K562 (cell line): ENCODE measurements around the gene PLD1. TPM values are rescaled to one million over a fixed set of nuclear protein-coding genes. Genes with fewer than 3 reads are reported as not detected.

Experiments used
- ATF1 ChIP-seq, 2 experiments: fragments of 450-650 bp in 1 of 2; IDR thresholded peaks; 2 replicates each; pipeline ENCODE4 v1.6.1; 2016; ENCODE audit warnings: missing compliant biosample characterization in 1 of 2, missing genetic modification characterization in 1 of 2
- BHLHE40 ChIP-seq: IDR thresholded peaks from 2 replicates; pipeline ENCODE4 v1.6.1; 2011; ENCODE audit warnings: low read length, improper control_type of control experiment
- BRF2 ChIP-seq: IDR thresholded peaks from 3 replicates; pipeline ENCODE4 v1.6.1; 2011; ENCODE audit warnings: borderline replicate concordance, mild to moderate bottlenecking; ENCODE audit not compliant: insufficient read length, insufficient read depth
- C11orf30 ChIP-seq: fragments of 450-650 bp; IDR thresholded peaks from 2 replicates; pipeline ENCODE4 v1.6.1; 2016; ENCODE audit warnings: low read depth, mild to moderate bottlenecking
- CEBPG ChIP-seq, 3 experiments: fragments of 200-800 bp in 1 of 3; sonication (Bioruptor generic) in 1 of 3; sonication (generic) in 1 of 3; formaldehyde crosslinking in 1 of 3; IDR thresholded peaks in 2 of 3; conservative IDR thresholded peaks in 1 of 3; 2 replicates each; pipeline versions ENCODE4 v1.6.1 to v1.8.0; 2016 to 2022; ENCODE audit warnings: missing compliant biosample characterization in 2 of 3, missing genetic modification characterization in 2 of 3, mild to moderate bottlenecking in 1 of 3, missing genetic modification reagents in 1 of 3
- CHD1 ChIP-seq: fragments of 200-600 bp; sonication (generic); IDR thresholded peaks from one replicate; pipeline ENCODE4 v1.6.1; 2012; ENCODE audit warnings: mild to moderate bottlenecking, moderate library complexity, low read length, inconsistent platforms
- COPS2 ChIP-seq: fragments of 450-650 bp; conservative IDR thresholded peaks from 2 replicates; pipeline ENCODE4 v1.6.1; 2016; ENCODE audit warnings: mild to moderate bottlenecking, moderate library complexity
- EP300 ChIP-seq: IDR thresholded peaks from 2 replicates; pipeline ENCODE4 v1.6.1; 2012; ENCODE audit warnings: low read length, improper control_type of control experiment
- HDGF ChIP-seq: fragments of 450-650 bp; IDR thresholded peaks from 2 replicates; pipeline ENCODE4 v1.6.1; 2016
- MEIS2 ChIP-seq: fragments of 450-650 bp; IDR thresholded peaks from 2 replicates; pipeline ENCODE4 v1.6.1; 2014; ENCODE audit warnings: mild to moderate bottlenecking; ENCODE audit not compliant: partially characterized antibody
- MYBL2 ChIP-seq, 2 experiments: fragments of 450-650 bp in 1 of 2; sonication (generic) in 1 of 2; formaldehyde crosslinking in 1 of 2; IDR thresholded peaks; 2 replicates each; pipeline versions ENCODE4 v1.6.1 to v1.8.1; 2017 to 2022; ENCODE audit warnings: borderline replicate concordance in 1 of 2, inconsistent platforms in 1 of 2, low read depth in 1 of 2, mild to moderate bottlenecking in 1 of 2, missing genetic modification reagents in 1 of 2, moderate library complexity in 1 of 2
- MYC ChIP-seq, 2 experiments: fragments of 250-450 bp in 1 of 2; sonication (Bioruptor Pico) in 1 of 2; IDR thresholded peaks; 2 replicates each; pipeline versions ENCODE4 v1.5.1 to v1.6.1; 2012 to 2021; ENCODE audit warnings: low read depth in 2 of 2, borderline replicate concordance in 1 of 2, improper control_type of control experiment in 1 of 2, low read length in 1 of 2, mild to moderate bottlenecking in 1 of 2, moderate library complexity in 1 of 2
- NELFE ChIP-seq: IDR thresholded peaks from 2 replicates; pipeline ENCODE4 v1.6.1; 2011; ENCODE audit warnings: mild to moderate bottlenecking; ENCODE audit not compliant: insufficient read depth, insufficient read length
- NR3C1 ChIP-seq: sonication (generic); formaldehyde crosslinking; IDR thresholded peaks from 2 replicates; pipeline ENCODE4 v1.8.1; 2022; ENCODE audit warnings: missing genetic modification reagents
- POLR2B ChIP-seq: fragments of 450-650 bp; IDR thresholded peaks from 2 replicates; pipeline ENCODE4 v1.6.1; 2018; ENCODE audit warnings: low read depth; ENCODE audit not compliant: partially characterized antibody
- SMAD2 ChIP-seq: fragments of 150-350 bp; IDR thresholded peaks from 2 replicates; pipeline ENCODE4 v1.6.1; 2014; ENCODE audit warnings: low read depth, mild to moderate bottlenecking, low read length
- SREBF2 ChIP-seq: sonication (generic); formaldehyde crosslinking; IDR thresholded peaks from 2 replicates; pipeline ENCODE4 v1.4.0; 2020; ENCODE audit warnings: mild to moderate bottlenecking, missing genetic modification reagents
- TCFL5 ChIP-seq: fragments of 250-450 bp; sonication (Bioruptor Pico); conservative IDR thresholded peaks from 2 replicates; pipeline ENCODE4 v1.6.1; 2021; ENCODE audit warnings: mild to moderate bottlenecking, moderate library complexity, matching md5 sums
- THAP12 ChIP-seq: fragments of 250-450 bp; sonication (Bioruptor Pico); IDR thresholded peaks from 2 replicates; pipeline ENCODE4 v1.9.0; 2021; ENCODE audit warnings: mild to moderate bottlenecking, inconsistent platforms
- THRA ChIP-seq: fragments of 450-650 bp; IDR thresholded peaks from 2 replicates; pipeline ENCODE4 v1.6.1; 2017; ENCODE audit warnings: mild to moderate bottlenecking, moderate library complexity
- ZBED1 ChIP-seq: IDR thresholded peaks from 2 replicates; pipeline ENCODE4 v1.6.1; 2014
- ZNF280B ChIP-seq: fragments of 250-450 bp; sonication (Bioruptor Pico); IDR thresholded peaks from 2 replicates; pipeline ENCODE4 v1.5.1; 2021; ENCODE audit warnings: mild to moderate bottlenecking
- ZNF445 ChIP-seq: fragments of 250-450 bp; sonication (Bioruptor Pico); IDR thresholded peaks from 2 replicates; pipeline ENCODE4 v1.4.0; 2020; ENCODE audit warnings: low read depth, mild to moderate bottlenecking, moderate library complexity
- polyA plus RNA-seq, 8 experiments: library from polyadenylated mRNA; depleted of rRNA in 4 of 8; stranded (reverse) in 5 of 8; unstranded in 3 of 8; fragments of >200 nt; fragmentation: Nextera tagmentation in 2 of 8; fragmentation: Illumina TruSeq in 1 of 8; extraction: Ambion mirVana in 2 of 8; extraction: Trizol in 1 of 8; gene quantifications; 2 replicates each; pipeline versions ENCODE4 v1.2.1 to v1.2.3, GENCODE V29; 2011 to 2014; ENCODE audit warnings: inconsistent platforms in 1 of 8, missing spikeins in 1 of 8
- total RNA-seq, 7 experiments: library from RNA; depleted of rRNA in 6 of 7; stranded (reverse); fragments of >200 nt in 6 of 7; fragmentation: Illumina TruSeq in 2 of 7; extraction: Trizol in 2 of 7; gene quantifications; 2 replicates each; pipeline versions ENCODE4 v1.2.1 to v1.2.3, GENCODE V29; 2011 to 2021; ENCODE audit warnings: low replicate concordance in 1 of 7

PLD1 gene
- total and polyA plus RNA-seq, 9 of the 15 experiments (the other 6 are each of a cell fraction or from before 2014, with no cell fraction given), result 8.4 to 26.1 (median 18.6) TPM

- TF ChIP-seq SREBF2 (CRISPR knock-in tag) (no peak), SMAD2 (no peak), POLR2B (no peak), C11orf30 (peak; percentile 51), ZNF280B (CRISPR knock-in tag) (no peak), NR3C1 (no peak), CHD1 (no peak), BRF2 (no peak), MYBL2 (IDR thresholded peaks at IDR 0.05; ENCODE audit: low read depth) (no peak), MYBL2 (CRISPR knock-in tag; IDR thresholded peaks at IDR 0.05; ENCODE audit: borderline replicate concordance) (no peak), ZBED1 (no peak), THAP12 (CRISPR knock-in tag) (no peak), COPS2 (no peak), NELFE (no peak), CEBPG (CRISPR knock-in tag; IDR thresholded peaks at IDR 0.05) (no peak), CEBPG (tag; conservative IDR thresholded peaks at IDR 0.05 in 1 of 2, IDR thresholded peaks at IDR 0.05 in 1 of 2) (no peak), BHLHE40 (0 out of 2 replicates have a peak, but pooled peaks have one; percentile 32), MEIS2 (peak; percentile 10), EP300 (0 out of 2 replicates have a peak, but pooled peaks have one; percentile 28), ATF1 (CRISPR knock-in tag; IDR thresholded peaks at IDR 0.05) (no peak), ATF1 (tag; IDR thresholded peaks at IDR 0.05) (0 out of 2 replicates have a peak, but pooled peaks have one; percentile 8), MYC (IDR thresholded peaks at IDR 0.05; ENCODE audit: low read depth, low read length) (0 out of 2 replicates have a peak, but pooled peaks have one; percentile 14), MYC (CRISPR knock-in tag; IDR thresholded peaks at IDR 0.05; ENCODE audit: borderline replicate concordance, low read depth) (no peak), TCFL5 (CRISPR knock-in tag) (no peak), HDGF (no peak), THRA (no peak), ZNF445 (CRISPR knock-in tag) (no peak)
Measured at GRCh38 chr3:171835116-171835515, 24.8 kb upstream of the PLD1 start (continued).
